Brain microvascular endothelial cell (primary cell): ENCODE data around the gene RNF208.
"Not testable (repeated sequence)": the region's sequence is repeated elsewhere in the genome, so short reads cannot be mapped to it uniquely, and the experiment has no call there.

ENCODE experiments used
- DNase-seq: peaks from one replicate; pipeline ENCODE4 v3.0.0-alpha.2; 2020
- H3K27ac ChIP-seq: fragments of 250-450 bp; sonication (Bioruptor Pico); 2 replicates; pipeline ENCODE4 v1.5.1; 2020; ENCODE audit warnings: mild to moderate bottlenecking, moderate library complexity
- H3K27me3 ChIP-seq: fragments of 250-450 bp; sonication (Bioruptor Pico); replicated peaks from 2 replicates; pipeline ENCODE4 v1.5.1; 2020; ENCODE audit warnings: mild to moderate bottlenecking
- H3K36me3 ChIP-seq: fragments of 250-450 bp; sonication (Bioruptor Pico); replicated peaks from 2 replicates; pipeline ENCODE4 v1.5.1; 2020; ENCODE audit warnings: mild to moderate bottlenecking
- H3K4me3 ChIP-seq: 2 replicates; pipeline ENCODE4 v1.5.1; 2011; ENCODE audit warnings: low read depth, mild to moderate bottlenecking, control low read depth, low read length, moderate library complexity
- in situ Hi-C: cut with HindIII; loops from 2 replicates; pipeline ENCODE4 v1.10.0; 2017; ENCODE audit warnings: low sequenced_read_pairs, low pct_ligation_motif_present
- TF ChIP-seq, protein P1 (sequence below): IDR thresholded peaks from 2 replicates; pipeline ENCODE4 v1.5.1; 2011; ENCODE audit warnings: low read depth, mild to moderate bottlenecking, moderate library complexity, low read length, control low read depth, inconsistent platforms; ENCODE audit errors: missing control alignments

The RNF208 gene

DNA sequence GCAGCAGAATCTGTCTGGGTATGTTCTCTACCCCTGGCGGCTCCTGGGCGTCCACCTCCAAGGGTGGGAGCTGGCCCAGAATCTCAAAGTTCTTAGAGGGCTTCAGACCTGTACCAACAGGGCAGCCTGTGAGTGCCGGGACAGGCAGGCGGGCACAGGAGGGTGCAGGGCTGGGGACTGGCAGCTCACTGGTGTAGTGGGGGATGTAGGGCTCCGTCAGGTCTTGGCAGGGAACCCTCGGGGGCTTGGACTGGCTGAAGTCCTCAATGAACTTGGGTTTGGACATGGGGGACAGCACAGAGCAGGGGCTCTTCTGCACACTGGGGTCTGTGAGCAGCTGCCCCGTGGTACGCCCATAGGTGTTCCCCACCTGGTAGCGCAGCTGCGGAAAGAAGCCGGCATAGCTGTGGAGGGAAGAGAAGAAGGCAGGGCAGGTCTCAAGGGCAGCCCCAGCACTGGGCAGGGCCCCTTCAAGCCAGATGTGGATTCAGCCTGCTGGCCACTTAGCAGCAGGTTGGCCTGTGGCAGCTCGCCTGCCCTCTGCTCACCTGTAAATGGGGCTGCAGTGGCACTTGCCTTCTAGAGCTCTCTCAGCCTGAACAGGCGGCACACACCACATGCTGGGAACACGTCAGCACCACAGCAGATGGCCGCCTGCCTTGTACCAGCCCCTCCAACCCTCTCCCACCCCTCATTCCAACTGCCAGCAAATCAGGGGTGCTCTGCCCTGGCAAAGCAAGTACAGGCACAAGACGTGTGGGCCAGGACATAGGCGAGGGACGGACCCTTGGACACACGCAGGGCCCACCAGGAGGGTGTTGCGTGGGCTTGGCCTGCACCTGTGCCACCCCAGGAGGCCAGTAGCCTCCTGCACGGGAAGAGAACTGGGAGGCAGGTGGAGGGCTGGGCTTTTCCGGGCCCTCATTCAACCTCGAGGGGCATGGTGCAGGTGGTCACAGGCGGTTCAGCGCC is 23.7 kb upstream of the RNF208 start:
- Histone ChIP-seq H3K36me3 (peaks cover 25% of the 10 kb centered on the region), H3K27ac (no peak overlapping the region), H3K4me3 (no peak overlapping the region), H3K27me3 (no peaks in the 10 kb centered on the region)
- TF ChIP-seq, protein P1, sequence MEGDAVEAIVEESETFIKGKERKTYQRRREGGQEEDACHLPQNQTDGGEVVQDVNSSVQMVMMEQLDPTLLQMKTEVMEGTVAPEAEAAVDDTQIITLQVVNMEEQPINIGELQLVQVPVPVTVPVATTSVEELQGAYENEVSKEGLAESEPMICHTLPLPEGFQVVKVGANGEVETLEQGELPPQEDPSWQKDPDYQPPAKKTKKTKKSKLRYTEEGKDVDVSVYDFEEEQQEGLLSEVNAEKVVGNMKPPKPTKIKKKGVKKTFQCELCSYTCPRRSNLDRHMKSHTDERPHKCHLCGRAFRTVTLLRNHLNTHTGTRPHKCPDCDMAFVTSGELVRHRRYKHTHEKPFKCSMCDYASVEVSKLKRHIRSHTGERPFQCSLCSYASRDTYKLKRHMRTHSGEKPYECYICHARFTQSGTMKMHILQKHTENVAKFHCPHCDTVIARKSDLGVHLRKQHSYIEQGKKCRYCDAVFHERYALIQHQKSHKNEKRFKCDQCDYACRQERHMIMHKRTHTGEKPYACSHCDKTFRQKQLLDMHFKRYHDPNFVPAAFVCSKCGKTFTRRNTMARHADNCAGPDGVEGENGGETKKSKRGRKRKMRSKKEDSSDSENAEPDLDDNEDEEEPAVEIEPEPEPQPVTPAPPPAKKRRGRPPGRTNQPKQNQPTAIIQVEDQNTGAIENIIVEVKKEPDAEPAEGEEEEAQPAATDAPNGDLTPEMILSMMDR = no peak
- in situ Hi-C loops = no loop called here
- DNase-seq = no peak

DNA sequence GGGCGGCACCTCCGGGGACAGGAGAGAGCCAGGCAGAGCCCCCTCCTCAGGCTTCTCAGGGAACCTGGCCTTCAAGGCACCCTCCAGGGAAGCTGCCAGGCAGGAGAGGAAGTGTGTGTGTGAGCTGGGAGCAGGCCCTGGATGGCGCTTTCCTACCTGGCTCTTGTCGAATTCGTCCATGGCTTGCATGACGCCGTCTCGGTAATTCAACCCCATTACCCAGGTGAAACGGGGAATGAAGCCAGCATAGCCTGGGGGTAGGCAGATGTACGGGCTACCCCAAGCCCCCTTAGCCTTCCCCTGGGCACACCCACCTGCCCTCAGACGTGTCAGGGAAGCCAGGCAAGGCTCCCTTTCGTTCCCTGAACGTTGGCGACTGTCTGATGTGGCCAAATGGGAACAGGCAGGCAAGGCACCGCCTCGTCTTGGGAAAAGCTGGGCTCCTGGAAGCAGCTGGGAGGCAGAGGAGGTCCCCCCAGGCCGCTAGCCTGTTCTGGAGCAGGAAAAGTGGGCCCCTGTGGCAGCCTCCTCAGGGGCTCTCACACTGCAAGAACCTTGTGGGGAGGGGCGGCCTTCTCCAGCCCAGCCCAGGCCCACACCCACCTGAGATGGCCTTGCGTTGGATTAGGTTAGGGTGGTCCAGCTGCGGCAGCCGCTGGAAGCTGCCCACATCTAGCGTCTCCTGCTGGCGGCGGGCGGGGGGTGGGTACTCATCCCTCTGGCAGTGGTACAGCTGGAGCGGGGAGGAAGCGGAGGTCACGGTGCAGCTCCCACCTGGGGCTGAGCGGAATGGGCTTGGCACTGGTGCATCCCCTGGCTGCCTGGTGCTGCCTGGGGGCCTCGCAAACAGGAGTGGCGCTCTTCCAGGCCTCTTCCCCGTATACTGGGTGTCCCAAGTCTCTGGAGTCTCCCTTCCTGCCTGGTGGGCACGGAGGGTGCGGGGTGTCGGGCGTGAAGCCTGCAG is 22.7 kb upstream of the RNF208 start:
- Histone ChIP-seq H3K36me3 (peaks cover 25% of the 10 kb centered on the region), H3K27me3 (no peaks in the 10 kb centered on the region), H3K4me3 (no peak overlapping the region), H3K27ac (no peak overlapping the region)
- TF ChIP-seq, protein P1 = peak; percentile 9
- DNase-seq = no peak
- in situ Hi-C loops = no loop called here

DNA sequence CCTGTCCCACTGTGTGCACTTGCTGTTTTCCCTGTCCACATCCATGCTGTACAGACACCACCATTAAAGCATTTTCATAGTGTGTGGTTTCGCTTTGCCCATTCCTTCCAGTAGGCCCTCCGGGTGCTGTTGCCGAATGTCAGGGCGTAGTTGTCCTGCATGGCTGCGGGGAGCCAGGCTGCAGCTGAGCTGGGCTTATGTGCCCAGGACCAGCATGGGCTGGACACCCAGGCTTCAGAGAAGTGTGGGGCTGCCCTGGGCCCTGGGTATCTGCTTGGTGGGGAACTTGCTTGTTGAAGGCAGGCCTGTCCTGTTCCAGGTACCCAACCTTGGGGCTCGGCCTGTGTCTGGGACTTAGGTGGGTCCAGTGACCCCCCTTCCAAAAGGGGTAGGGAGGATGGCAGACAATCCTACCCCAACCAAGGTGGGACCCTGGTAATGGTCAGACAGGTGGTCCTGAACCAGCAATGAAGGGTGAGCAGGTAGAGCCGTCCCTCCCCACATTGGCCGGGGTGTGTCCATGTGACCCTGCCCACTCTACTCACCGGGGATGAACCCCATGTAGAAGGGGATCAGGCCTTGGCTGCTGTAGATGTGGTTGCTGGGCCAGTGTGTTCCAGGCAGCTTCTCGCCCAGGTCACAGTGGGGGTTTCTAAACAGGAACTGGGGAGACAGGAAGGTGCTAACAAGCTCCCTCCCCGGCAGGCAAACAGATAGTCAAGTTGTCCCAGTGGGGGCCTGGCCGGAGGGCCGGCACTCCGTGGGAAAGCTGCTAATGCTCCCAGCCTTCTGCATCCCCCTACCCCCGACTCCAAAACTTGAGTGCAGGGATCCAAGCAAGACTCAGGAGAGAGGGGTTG is 21.8 kb upstream of the RNF208 start:
- H3K27me3 ChIP-seq = no peaks in the 10 kb centered on the region
- TF ChIP-seq, protein P1 = no peak
- peaks cover 25% of the 10 kb centered on the region for H3K36me3 ChIP-seq
- H3K4me3 ChIP-seq = no peak overlapping the region
- DNase-seq = no peak
- H3K27ac ChIP-seq = no peak overlapping the region
- in situ Hi-C loops = no loop called here

DNA sequence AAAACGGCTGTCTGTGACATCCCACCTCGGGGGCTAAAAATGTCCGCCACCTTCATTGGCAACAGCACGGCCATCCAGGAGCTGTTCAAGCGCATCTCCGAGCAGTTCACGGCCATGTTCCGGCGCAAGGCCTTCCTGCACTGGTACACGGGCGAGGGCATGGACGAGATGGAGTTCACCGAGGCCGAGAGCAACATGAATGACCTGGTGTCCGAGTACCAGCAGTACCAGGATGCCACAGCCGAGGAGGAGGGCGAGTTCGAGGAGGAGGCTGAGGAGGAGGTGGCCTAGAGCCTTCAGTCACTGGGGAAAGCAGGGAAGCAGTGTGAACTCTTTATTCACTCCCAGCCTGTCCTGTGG is 21.2 kb upstream of the RNF208 start:
- peaks cover 25% of the 10 kb centered on the region for H3K36me3 ChIP-seq
- in situ Hi-C loops, H3K27ac ChIP-seq, H3K27me3 ChIP-seq, H3K4me3 ChIP-seq, DNase-seq: not testable (repeated sequence)

DNA sequence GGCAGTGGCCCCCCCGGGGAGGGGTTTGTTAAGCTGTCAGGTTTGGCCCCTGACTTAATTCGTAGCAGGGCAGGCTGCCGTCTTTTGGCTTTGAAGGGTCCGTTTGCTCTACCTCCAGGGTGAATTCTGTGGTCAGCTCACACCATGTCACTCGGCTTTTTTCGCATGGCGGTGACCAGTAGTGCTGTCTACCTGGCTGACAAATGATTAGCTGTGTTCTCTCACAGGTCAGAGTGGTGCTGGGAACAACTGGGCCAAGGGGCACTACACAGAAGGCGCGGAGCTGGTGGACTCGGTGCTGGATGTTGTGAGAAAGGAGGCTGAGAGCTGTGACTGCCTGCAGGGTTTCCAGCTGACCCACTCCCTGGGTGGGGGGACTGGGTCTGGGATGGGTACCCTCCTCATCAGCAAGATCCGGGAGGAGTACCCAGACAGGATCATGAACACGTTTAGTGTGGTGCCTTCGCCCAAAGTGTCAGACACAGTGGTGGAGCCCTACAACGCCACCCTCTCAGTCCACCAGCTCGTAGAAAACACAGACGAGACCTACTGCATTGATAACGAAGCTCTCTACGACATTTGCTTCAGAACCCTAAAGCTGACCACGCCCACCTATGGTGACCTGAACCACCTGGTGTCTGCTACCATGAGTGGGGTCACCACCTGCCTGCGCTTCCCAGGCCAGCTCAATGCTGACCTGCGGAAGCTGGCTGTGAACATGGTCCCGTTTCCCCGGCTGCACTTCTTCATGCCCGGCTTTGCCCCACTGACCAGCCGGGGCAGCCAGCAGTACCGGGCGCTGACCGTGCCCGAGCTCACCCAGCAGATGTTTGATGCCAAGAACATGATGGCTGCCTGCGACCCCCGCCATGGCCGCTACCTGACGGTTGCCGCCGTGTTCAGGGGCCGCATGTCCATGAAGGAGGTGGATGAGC is 20.5 kb upstream of the RNF208 start:
- Histone ChIP-seq H3K36me3 (peaks cover 25% of the 10 kb centered on the region), H3K27me3 (no peaks in the 10 kb centered on the region), H3K4me3 (peak overlapping the region; percentile 86), H3K27ac (peak overlapping the region; percentile 55)
- TF ChIP-seq, protein P1 = no peak
- DNase-seq = no peak
- in situ Hi-C loops = no loop called here
